Rectal smooth muscle tissue (tissue), 1 donor: ENCODE data around the gene CST5.
"Not testable (repeated sequence)": the region's sequence is repeated elsewhere in the genome, so short reads cannot be mapped to it uniquely, and the experiment has no call there.

Experiments used
- H3K27ac ChIP-seq: one replicate; pipeline ENCODE4 v1.7.0; 2013; ENCODE audit warnings: low read depth, low read length, inconsistent platforms
- H3K27me3 ChIP-seq: one replicate; pipeline ENCODE4 v1.7.0; 2013; ENCODE audit warnings: low read length; ENCODE audit not compliant: control insufficient read depth, insufficient read depth
- H3K36me3 ChIP-seq: one replicate; pipeline ENCODE4 v1.7.0; 2013; ENCODE audit warnings: low read length; ENCODE audit not compliant: control insufficient read depth, insufficient read depth
- H3K4me1 ChIP-seq: one replicate; pipeline ENCODE4 v1.7.0; 2013; ENCODE audit warnings: low read length; ENCODE audit not compliant: control insufficient read depth, insufficient read depth
- H3K4me3 ChIP-seq: one replicate; pipeline ENCODE4 v1.7.0; 2013; ENCODE audit warnings: low read length
- H3K9ac ChIP-seq: one replicate; pipeline ENCODE4 v1.7.0; 2013; ENCODE audit warnings: low read length

CST5 gene

DNA sequence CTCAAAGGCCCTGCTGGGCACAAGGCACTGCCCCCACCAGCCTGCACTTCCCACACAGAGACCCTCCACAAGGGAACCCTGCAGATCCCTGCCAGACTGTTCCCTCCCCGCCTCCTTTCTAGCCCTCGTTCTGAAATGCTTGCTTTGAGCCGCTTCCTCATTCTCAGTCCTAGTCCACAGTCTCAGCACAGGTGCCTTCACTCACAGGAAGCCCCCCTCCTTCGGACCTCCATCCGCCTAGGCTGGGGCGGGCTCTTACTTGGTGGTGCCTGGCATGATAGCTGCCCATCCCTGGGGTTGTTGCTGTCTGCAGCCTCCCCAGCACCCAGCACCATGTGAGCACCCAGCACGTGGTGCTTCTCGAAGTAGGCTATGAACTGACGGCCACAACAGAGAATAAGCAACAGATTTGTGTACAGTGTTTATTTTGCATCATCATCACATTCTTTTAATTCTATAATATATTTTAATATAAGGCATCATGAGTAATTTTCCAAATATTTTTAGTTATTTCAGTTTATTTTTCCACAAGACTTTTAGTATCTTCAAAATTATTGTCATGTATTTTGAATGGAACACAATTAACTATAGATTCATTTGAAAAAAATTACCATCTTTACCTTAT, 12.3 kb downstream of the CST5 start:
- Histone ChIP-seq H3K4me1 (no peaks in the 10 kb centered on the region), H3K36me3 (no peaks in the 10 kb centered on the region), H3K27ac (no peak overlapping the region), H3K4me3 (no peak overlapping the region), H3K27me3 (no peaks in the 10 kb centered on the region), H3K9ac (no peak overlapping the region)

GRCh38 chr20:23860771-23861170, 18.8 kb downstream of the CST5 start:
- H3K4me1 ChIP-seq, H3K4me3 ChIP-seq, H3K36me3 ChIP-seq, H3K27me3 ChIP-seq, H3K9ac ChIP-seq, H3K27ac ChIP-seq: not testable (repeated sequence)

GRCh38 chr20:23857962-23858595, 21.5 kb downstream of the CST5 start:
- Histone ChIP-seq H3K27me3 (no peaks in the 10 kb centered on the region), H3K4me1 (no peaks in the 10 kb centered on the region)

DNA sequence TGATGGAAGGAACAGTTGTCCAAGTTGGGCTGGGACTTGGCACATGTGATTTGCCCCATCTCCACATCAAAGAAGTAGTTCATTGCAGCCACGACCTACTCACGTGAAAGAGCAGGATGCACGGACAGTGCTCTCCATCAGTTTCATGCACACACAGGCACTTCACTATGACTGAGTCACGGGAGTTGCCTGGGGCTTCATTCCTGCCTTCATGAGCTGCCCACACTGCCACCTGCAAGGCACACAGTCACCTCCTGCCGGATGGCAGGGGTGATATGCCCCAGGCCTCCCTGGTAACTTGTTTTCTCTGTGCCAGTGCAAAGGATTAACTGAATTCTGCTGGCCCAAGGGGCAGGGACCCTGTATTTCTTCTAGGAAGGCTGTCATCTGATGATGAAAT, 22.8 kb downstream of the CST5 start:
- no peaks in the 10 kb centered on the region for H3K4me1 ChIP-seq
- no peak overlapping the region for H3K9ac ChIP-seq
- H3K36me3 ChIP-seq: no peaks in the 10 kb centered on the region
- H3K4me3 ChIP-seq: no peak overlapping the region
- H3K27ac ChIP-seq: no peak overlapping the region
- no peaks in the 10 kb centered on the region for H3K27me3 ChIP-seq

More at GRCh38 chr20:23857962-23858595, 21.5 kb downstream of the CST5 start:
- no peak overlapping the region for H3K9ac ChIP-seq
- H3K4me3 ChIP-seq: no peak overlapping the region
- no peaks in the 10 kb centered on the region for H3K36me3 ChIP-seq
- H3K27ac ChIP-seq: no peak overlapping the region

DNA sequence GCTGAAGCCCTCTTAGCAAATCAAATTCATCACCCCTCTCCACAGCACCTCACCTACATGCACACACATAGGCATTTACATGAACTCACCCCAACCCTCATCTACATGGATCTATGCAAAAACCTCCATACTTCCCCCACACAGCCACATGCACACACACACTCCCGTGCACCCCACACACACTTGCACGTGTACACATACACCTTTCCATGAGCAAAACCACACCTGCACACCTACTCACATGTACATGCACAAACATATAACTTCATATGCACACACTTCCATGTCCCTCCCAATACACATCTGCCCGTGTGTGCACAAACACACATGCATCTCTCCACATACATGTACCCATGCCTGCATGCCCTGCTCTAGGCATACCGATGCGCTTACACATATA, 23.3 kb downstream of the CST5 start:
- H3K36me3 ChIP-seq: no peaks in the 10 kb centered on the region
- no peak overlapping the region for H3K4me3 ChIP-seq
- no peak overlapping the region for H3K27ac ChIP-seq
- no peak overlapping the region for H3K9ac ChIP-seq
- no peaks in the 10 kb centered on the region for H3K27me3 ChIP-seq
- H3K4me1 ChIP-seq: no peaks in the 10 kb centered on the region

GRCh38 chr20:23841693-23842092, 37.9 kb downstream of the CST5 start:
- Histone ChIP-seq H3K9ac (no peak overlapping the region), H3K4me1 (no peaks in the 10 kb centered on the region), H3K36me3 (no peaks in the 10 kb centered on the region), H3K4me3 (no peak overlapping the region), H3K27ac (no peak overlapping the region), H3K27me3 (no peaks in the 10 kb centered on the region)

DNA sequence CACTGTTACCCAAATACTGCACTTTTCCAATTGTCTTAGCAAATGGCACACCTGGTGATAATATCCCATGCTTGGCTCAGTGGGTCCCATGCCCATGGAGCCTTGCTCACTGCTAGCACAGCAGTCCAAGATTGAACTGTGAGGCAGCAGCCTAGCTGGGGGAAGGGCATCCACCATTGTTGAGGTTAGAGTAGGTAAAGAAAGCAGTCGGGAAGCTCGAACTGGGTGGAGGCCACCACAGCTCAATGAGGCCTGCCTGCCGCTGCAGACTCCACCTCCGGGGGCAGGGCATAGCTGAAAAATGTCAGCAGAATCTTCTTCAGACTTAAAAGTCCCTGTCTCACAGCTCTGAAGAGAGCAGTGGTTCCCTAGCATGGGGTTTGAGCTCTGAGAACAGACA, 43.8 kb downstream of the CST5 start:
- no peaks in the 10 kb centered on the region for H3K36me3 ChIP-seq
- H3K4me3 ChIP-seq: no peak overlapping the region
- H3K27ac ChIP-seq: no peak overlapping the region
- H3K9ac ChIP-seq: no peak overlapping the region
- H3K4me1 ChIP-seq: no peaks in the 10 kb centered on the region
- no peaks in the 10 kb centered on the region for H3K27me3 ChIP-seq

- H3K4me3 ChIP-seq: no peak overlapping the region
- H3K36me3 ChIP-seq: no peaks in the 10 kb centered on the region
- no peaks in the 10 kb centered on the region for H3K4me1 ChIP-seq
- no peak overlapping the region for H3K9ac ChIP-seq
- no peak overlapping the region for H3K27ac ChIP-seq
- H3K27me3 ChIP-seq: no peaks in the 10 kb centered on the region
Measured at GRCh38 chr20:23832775-23833513, 46.6 kb downstream of the CST5 start.

DNA sequence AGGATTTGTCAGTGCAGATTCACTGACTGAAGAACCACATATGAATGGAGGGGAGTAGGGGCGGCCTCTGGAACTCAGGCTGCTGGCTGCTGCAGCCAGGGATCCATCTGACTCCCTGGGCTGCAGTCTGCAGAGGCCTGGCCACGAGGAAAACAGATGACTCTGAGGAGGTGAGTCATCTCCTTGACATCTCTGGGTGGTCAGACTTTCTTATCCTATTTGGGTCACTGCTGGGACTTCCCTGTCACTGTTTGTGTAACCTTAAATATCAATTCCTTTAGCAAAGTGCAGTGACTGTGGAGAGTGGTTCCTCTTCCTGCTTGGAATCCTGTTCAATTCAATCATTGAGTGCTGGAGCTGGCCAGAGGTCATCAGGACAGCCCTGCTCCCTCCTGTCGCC, 47.6 kb downstream of the CST5 start:
- not testable (repeated sequence) for H3K4me1 ChIP-seq, H3K36me3 ChIP-seq, H3K4me3 ChIP-seq, H3K9ac ChIP-seq, H3K27me3 ChIP-seq, H3K27ac ChIP-seq

GRCh38 chr20:23826541-23827021, 53.0 kb downstream of the CST5 start, which contains the start of gene CST2:
TSS of gene CST2 (minus strand) at chr20:23826729. CDS start at chr20:23826660, 69 bp downstream.
- Histone ChIP-seq H3K27me3 (no peaks in the 10 kb centered on the region), H3K4me3 (no peak within 1 kb of the TSS), H3K9ac (no peak within 1 kb of the TSS), H3K27ac (no peak within 1 kb of the TSS), H3K4me1 (no peaks in the 10 kb centered on the region), H3K36me3 (no peaks in the 10 kb centered on the region)
